Loucy (cell line): ENCODE measurements around the gene MED13L.

Source experiments
- CTCF ChIP-seq: fragments of 200-600 bp; sonication (generic); conservative IDR thresholded peaks from 2 replicates; pipeline ENCODE4 v1.5.1; 2014; ENCODE audit warnings: mild to moderate bottlenecking, antibody characterized with exemption, low read length
- EZH2phosphoT487 ChIP-seq: fragments of 200-600 bp; IDR thresholded peaks from 2 replicates; pipeline ENCODE4 v1.6.1; 2018; ENCODE audit warnings: antibody characterized with exemption, mild to moderate bottlenecking, moderate library complexity, borderline replicate concordance

DNA sequence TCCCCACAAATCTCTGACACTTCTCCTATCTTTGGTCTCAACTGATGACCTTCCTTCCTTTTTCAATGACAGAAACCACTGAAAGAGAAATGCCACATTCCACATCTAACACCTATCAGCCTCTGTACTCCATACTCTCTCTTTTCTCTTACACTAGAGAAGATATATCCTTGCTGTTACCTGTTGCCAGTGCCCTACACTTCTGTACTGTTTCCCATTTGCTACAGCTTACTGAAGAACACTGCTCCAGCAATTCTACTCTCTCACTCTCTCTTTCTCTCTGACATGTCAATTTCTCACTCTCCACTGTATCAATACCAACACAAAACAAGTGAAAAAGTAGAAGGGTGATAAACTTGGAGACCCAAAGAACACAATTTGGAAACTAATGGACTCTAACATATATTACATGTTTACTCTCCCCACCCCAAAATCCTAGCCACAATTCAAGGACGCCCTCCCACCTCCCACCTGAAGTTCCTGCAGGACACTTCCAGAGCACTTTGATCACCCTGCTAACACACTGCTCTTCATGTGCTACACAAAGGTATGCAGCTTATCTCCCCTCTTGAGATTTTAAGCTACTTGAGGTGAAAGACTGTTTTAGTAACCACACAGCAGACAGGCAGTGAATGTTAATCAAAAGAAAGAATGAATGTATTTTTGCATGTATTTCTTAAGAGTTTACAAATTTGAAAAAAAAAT lies 95.0 kb downstream of the MED13L start:
- TF ChIP-seq CTCF (no peak), EZH2phosphoT487 (no peak)
